Epithelial cell of esophagus (primary cell): ENCODE measurements around the gene PHF3.

Experiments
- DNase-seq: peaks from one replicate; pipeline ENCODE4 v3.0.0; 2010; ENCODE audit warnings: low read depth
- H3K4me3 ChIP-seq: 2 replicates; pipeline ENCODE4 v1.5.1; 2011; ENCODE audit warnings: mild to moderate bottlenecking, low read length, control low read depth
- CTCF ChIP-seq: IDR thresholded peaks from 2 replicates; pipeline ENCODE4 v1.5.1; 2011; ENCODE audit warnings: low read depth, mild to moderate bottlenecking, low read length, control low read depth, inconsistent platforms; ENCODE audit not compliant: insufficient read depth; ENCODE audit errors: missing control alignments

PHF3 gene

DNA sequence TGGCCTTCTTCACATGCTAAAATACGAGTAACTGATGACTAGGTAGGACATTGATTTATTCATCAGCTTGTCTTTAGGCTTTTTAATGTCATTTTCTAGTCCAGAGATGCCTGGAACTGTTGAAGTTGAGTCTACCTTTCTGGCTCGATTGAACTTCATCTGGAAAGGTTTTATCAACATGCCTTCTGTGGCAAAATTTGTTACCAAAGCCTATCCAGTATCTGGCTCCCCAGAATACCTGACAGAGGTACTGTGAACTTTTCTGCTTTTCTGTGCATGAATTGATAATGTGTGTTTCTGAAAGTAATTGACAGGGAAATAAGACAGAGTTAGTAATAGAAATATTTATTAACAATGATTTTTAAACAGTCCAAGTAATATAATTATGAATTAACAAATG, 71.0 kb downstream of the PHF3 start:
- H3K4me3 ChIP-seq: no peak overlapping the region
- TF ChIP-seq CTCF: no peak

GRCh38 chr6:63708631-63709030, 73.0 kb downstream of the PHF3 start:
- TF ChIP-seq CTCF: no peak
- no peak for DNase-seq
- no peak overlapping the region for H3K4me3 ChIP-seq

More for the DNA sequence above, 71.0 kb downstream of the PHF3 start:
- no peak for DNase-seq

- TF ChIP-seq CTCF: no peak
- DNase-seq: no peak
- no peak overlapping the region for H3K4me3 ChIP-seq
Measured at GRCh38 chr6:63709148-63709547, 73.5 kb downstream of the PHF3 start.

GRCh38 chr6:63713332-63713731, 77.7 kb downstream of the PHF3 start:
- no peak overlapping the region for H3K4me3 ChIP-seq
- no peak for TF ChIP-seq CTCF
- DNase-seq: no peak

DNA sequence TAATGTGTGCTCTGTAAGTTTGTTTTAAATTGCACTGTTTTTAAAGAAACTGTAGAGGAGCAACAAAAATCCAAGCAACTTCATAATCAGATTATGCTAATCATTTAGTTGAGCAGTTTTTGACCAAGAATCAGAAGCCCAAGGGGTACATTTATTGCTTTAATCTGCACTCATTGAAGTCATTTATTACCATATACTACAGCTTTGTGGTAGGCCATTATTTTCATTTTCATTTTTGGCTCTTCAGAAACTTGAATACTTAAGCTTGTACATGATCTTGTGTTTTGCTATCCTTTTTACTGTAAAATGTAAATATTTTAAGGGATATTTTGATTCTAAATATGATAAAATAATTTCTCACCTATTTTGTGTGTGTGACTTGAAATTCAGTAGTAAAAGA, 78.5 kb downstream of the PHF3 start:
- no peak for DNase-seq
- no peak overlapping the region for H3K4me3 ChIP-seq
- no peak for TF ChIP-seq CTCF

DNA sequence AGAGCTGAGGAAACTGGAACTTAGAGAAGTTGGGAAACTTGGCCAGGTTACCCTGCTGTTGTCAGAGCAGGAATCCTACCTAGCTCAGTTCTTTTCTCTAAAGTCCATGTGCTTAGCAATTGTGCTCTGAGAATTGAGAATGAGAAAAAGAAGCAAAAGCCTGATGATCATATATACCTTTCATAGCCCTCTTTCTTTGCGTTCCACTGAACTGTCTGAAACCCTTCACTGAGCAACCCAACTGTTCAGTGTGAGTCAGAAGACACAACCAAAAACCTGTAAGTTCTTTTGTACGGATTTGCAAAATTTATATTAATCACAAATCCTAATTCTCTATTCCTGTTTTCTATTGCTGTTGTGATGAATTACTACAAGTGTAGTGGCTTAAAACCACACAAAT, 80.6 kb downstream of the PHF3 start:
- no peak overlapping the region for H3K4me3 ChIP-seq
- no peak for DNase-seq
- TF ChIP-seq CTCF: no peak

DNA sequence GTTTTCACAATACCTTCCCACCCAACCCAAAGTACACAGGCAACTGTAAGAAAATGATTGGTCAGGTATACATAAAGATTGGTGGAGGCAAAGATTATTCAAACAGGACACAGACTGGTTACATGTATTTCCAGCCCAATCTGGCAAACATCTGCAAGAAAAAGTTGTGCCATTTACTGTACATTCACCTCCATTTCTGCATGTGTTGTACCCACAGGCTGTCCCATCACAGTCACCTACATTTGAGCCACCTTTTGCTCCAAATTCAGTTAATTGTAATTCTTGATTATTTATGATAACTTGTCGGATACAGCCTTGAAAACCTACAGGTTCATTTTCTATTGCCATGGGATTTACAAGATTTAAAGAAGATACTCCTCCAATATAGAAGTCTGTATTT, 85.6 kb downstream of the PHF3 start:
- no peak overlapping the region for H3K4me3 ChIP-seq
- DNase-seq: no peak
- TF ChIP-seq CTCF: no peak
